HG02884 (cell line): ENCODE measurements around the gene AKT3.
A peak's percentile ranks its signal among the peaks of the same experiment; 100 is the strongest.

Experiments used
- ATAC-seq: cut with Tn5 transposase; IDR thresholded peaks from one replicate; pipeline ENCODE4 v1.9.1; 2021; ENCODE audit warnings: mild to moderate bottlenecking, moderate library complexity; ENCODE audit not compliant: unreplicated experiment

Gene AKT3

GRCh38 chr1:243520831-243521230 is 329.2 kb downstream of the AKT3 start:
- ATAC-seq = no peak

- no peak for ATAC-seq
Measured at GRCh38 chr1:243514927-243515326, 335.1 kb downstream of the AKT3 start.

GRCh38 chr1:243513726-243514491 is 336.1 kb downstream of the AKT3 start:
- peak; percentile 82 for ATAC-seq

- no peak for ATAC-seq
Measured at GRCh38 chr1:243510928-243511327, 339.1 kb downstream of the AKT3 start.

GRCh38 chr1:243508943-243509342 is 341.1 kb downstream of the AKT3 start:
- ATAC-seq = no peak

- peak; percentile 61 for ATAC-seq
Measured at GRCh38 chr1:243508303-243508713, 341.7 kb downstream of the AKT3 start.

- ATAC-seq = no peak
Measured at GRCh38 chr1:243507672-243508302, 342.3 kb downstream of the AKT3 start.

- ATAC-seq = no peak
Measured at GRCh38 chr1:243507001-243507671, 342.9 kb downstream of the AKT3 start.

GRCh38 chr1:243505986-243506689 is 343.9 kb downstream of the AKT3 start:
- peak; percentile 53 for ATAC-seq

GRCh38 chr1:243503155-243503554 is 346.9 kb downstream of the AKT3 start:
- ATAC-seq = no peak

- no peak for ATAC-seq
Measured at GRCh38 chr1:243501002-243501401, 349.0 kb downstream of the AKT3 start.

GRCh38 chr1:243500512-243500911 is 349.5 kb downstream of the AKT3 start:
- no peak for ATAC-seq

- ATAC-seq = no peak
Measured at GRCh38 chr1:243499711-243500110, 350.3 kb downstream of the AKT3 start.

GRCh38 chr1:243499248-243499647 is 350.8 kb downstream of the AKT3 start:
- ATAC-seq = no peak

- ATAC-seq = no peak
Measured at GRCh38 chr1:243497939-243498681, 351.9 kb downstream of the AKT3 start.

- no peak for ATAC-seq
Measured at GRCh38 chr1:243496806-243497205, 353.2 kb downstream of the AKT3 start.

- ATAC-seq = no peak
Measured at GRCh38 chr1:243496187-243496646, 353.8 kb downstream of the AKT3 start.

GRCh38 chr1:243495442-243496186 is 354.4 kb downstream of the AKT3 start:
- ATAC-seq = no peak

- no peak for ATAC-seq
Measured at GRCh38 chr1:243494741-243495431, 355.2 kb downstream of the AKT3 start.
